Measurements from ENCODE around the gene GRIN3B.
"Not testable (repeated sequence)": the region's sequence is repeated elsewhere in the genome, so short reads cannot be mapped to it uniquely, and the experiment has no call there.

The GRIN3B gene

DNA sequence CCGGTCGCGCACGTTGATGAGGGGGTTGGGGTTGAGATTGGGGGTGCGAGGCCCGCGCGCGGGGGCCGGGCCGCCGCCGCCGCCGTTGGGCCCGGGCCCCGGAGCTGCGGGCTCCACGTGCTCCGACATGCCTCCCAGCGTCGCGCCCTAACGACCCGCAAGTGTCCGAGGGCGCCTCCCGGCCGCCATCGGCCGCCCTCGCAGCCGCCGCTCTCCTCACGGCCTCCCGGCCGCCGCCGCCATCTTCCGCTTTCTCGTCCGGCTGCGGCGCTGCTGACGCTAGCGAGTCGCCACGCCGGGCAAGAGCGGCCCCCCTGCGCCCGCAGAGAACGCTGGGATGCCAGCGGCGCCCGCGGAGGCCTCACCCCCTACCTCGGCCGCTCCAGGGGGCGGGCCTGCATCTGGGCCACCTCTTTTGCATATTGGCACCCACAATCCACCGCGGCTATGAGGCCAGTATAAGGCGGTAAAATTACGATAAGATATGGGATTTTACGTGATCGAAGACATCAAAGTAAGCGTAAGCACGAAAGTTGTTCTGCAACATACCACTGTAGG is 20.7 kb downstream of the GRIN3B start, which contains the start of gene TMEM259:
Gene TMEM259, minus strand, starts transcription at position 256 of the 558 bp plus-strand sequence. Its CDS starts 127 bp downstream, at position 129.
- peak; percentile 98 for DNase-seq

DNA sequence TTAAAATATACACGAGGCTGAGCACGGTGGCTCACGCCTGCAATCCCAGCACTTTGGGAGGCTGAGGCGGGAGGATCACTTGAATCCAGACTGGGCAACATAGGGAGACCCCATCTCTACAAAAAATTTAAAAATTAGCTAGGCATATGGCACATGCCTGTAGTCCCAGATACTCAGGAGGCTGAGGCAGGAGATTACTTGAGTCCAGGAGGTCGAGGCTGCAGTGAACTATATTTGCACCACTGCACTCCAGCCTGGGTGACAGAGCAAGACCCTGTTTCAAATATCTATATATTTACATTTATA is 23.6 kb downstream of the GRIN3B start:
- DNase-seq: not testable (repeated sequence)

DNA sequence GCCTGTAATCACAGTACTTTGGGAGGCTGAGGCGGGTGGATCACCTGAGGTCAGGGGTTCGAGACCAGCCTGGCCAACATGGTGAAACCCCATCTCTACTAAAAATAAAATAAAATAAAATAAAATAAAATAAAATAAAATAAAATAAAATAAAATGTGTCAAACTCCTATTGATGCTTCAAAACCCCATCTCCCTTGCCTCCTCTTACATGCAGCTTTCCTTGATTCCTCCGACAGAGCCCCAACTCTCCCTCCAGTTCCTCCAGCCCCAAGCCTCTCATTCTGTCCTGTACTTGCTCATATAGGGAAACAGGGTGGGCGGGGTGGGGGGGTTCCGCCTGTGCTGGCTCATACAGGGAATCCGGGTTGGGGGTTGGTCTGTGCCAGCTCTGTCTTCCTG is 24.9 kb downstream of the GRIN3B start:
- not testable (repeated sequence) for DNase-seq

DNA sequence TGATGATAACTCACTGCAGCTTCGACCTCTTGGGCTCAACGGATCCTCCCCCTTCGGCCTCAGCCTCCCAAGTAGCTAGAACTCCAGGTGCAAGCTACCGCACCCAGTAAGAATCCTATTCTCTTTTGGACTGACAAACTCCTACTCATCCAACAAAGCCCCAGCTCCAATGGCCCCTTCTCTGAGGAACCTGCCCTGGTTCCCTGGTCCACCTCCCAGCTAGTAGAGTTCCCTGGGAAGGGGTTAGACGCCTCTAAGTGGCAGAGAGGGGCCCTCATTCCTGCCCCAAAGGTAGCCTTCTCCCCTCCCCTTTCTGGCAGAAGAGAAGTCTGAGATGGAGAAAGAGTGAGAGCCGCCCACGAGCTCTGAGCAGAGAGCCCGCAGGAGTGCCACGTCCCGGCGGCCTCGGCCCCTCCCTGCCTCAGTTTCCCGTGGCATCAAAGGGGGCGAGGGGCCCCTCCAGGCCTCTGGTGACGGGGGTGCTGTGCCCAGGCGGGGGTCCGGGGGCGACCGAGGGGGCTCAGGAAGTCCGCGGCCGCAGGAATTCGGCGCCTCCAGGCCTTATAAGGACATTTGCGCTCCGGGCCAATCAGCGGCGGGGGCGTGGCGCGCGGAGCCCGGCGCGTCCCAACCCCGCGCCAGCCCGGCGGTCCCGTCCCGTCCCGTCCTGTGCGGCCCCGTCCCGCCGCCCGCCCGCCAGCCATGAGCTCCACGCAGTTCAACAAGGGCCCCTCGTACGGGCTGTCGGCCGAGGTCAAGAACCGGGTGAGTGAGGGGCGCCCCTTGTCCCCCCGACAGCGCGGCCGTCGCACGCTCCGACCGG is 26.0 kb downstream of the GRIN3B start, which contains the start of gene CNN2:
Gene CNN2, plus strand, starts transcription at position 649 of the 823 bp plus-strand sequence. Its CDS starts 54 bp downstream, at position 703.
- peak; percentile 67 for DNase-seq

DNA sequence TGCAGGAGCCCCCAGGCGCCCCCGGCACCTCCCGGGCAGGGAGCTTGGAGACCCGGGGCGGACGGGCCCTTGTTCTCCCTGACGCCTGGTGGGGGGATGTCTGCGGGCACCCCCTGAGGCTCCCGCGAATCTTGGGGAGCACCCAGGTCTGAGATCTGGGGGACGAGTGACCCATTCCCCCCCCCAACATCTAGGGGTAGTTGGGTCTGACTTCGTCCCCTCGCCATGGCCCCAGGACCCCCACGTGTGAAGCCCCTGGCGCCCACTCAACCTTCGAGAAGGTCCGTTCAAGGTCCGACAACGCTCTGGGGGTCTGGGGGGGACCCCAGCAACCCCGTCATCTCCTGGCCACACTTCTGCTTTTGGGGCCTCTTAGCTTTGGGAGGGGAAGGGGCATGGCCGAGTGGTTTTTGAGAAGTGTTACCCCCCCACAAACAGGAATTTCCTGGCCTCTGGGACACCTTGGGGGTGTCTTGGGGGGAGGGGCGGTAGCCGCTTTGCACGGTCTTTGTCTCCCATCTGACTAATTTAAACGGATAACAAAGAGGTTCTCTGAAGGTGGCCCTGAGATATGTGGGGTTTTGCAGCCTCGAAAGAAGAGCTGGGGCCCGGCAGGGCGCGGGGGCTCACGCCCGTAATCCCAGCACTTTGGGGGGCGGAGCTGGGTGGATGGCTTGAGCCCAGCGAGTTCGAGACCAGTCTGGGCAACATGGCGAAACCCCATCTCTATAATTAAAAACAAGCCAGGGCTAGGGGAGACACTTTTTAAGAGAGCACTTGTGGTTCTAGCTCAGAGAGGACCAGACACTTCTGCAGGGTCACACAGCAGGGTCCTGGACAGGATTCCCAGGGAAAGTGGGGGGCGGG is 26.8 kb downstream of the GRIN3B start:
- DNase-seq: peak; percentile 43

DNA sequence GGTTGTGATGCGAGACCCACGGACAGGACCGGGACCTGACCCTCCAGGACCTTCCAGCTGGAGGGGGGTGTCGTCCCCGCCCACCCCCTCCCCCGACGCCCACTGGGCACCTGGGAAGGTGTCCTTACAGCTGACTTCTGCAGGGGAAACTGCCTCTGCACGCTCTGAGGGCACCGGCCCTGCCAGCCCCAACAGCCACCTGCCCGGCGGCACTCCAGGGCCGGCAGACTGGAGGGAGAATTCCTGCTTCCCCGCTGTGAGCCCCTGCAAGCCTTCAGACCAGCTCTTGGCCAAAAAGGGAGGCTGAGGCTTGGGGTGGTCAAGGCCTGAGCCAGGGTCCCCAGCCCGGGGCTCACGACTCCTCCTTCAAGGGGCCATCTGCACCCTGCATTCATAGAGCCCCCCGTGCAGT is 27.4 kb downstream of the GRIN3B start:
- DNase-seq: no peak

DNA sequence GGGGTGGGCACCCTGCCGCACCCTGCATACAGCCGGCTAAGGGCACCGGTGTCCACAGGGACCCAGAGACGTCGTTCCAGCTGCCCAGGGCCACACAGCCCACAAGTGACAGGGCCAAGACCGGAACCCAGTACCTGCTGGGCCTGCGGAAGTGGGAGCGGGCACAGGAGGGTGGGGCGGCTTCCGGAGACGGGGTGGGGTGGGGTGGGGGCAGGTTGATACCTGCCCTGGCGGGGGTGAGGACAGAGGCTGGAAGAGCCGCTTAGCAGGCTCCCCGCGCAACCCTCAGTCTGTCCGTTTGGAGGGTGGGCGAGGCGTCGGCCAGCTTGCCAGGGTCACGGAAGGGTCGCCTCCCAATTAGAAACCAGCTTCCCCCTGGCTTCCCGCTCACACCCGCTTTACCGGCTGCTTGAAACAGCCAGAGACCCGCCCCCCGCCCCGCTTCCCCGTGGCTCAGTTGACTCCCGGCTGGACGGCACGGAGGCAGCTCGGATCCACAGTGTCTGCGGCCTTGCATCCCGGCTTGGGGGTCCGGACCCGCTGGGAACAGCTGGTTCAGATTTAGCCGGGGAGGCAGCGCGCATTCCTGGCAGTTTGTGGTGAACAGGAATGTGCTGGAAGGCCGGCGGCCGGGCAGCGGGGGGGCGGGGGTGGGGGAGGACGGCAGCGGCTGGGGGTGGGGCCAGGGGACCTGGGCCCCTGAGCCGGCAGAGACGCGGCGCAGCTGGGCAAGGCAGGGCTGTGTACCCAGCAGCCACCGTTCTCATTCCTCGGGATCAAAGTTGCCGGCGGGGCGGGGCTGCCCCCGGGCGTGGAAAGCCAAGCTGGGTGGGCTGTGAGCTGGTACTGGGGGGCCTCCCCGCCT is 28.1 kb downstream of the GRIN3B start:
- peak; percentile 74 for DNase-seq

DNA sequence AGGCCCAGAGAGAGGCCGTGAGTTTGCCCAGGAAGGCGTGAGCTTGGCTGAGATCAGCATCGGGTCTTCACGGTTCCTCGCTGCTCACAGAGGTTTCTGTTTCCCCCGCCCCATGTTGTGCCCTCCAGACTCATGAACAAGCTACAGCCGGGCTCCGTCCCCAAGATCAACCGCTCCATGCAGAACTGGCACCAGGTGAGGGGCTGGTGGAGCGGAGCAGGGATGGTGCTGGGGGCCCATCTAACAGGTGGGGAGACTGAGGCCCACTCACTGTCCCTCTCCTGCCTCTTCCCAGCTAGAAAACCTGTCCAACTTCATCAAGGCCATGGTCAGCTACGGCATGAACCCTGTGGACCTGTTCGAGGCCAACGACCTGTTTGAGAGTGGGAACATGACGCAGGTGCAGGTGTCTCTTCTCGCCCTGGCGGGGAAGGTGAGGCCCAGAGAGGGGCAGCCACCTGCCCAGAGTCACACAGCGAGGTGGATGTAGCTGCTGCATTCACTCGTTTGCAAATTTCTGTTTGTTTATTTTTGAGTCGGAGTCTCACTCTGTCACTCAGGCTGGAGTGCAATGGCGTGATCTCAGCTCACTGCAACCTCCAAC is 32.1 kb downstream of the GRIN3B start:
- no peak for DNase-seq

DNA sequence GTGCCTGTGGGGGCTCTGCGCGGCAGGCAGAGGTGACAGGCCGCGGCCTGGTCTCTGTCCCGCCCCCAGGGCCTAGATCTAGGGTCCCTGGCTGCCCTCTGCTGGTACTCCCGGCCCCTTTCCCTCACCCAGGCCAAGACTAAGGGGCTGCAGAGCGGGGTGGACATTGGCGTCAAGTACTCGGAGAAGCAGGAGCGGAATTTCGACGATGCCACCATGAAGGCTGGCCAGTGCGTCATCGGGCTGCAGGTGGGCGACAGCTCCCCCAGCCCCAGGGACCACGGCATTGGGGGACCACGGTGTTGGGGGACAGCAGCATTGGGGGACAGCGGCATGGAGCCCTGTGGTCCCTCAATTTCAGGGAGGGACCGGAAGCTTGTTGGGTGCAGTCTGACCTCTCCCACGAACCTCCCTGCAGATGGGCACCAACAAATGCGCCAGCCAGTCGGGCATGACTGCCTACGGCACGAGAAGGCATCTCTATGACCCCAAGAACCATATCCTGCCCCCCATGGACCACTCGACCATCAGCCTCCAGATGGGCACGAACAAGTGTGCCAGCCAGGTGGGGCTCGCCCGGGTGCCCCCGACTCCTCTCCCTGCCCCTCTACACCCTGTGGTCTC is 35.9 kb downstream of the GRIN3B start:
- DNase-seq: peak; percentile 39

DNA sequence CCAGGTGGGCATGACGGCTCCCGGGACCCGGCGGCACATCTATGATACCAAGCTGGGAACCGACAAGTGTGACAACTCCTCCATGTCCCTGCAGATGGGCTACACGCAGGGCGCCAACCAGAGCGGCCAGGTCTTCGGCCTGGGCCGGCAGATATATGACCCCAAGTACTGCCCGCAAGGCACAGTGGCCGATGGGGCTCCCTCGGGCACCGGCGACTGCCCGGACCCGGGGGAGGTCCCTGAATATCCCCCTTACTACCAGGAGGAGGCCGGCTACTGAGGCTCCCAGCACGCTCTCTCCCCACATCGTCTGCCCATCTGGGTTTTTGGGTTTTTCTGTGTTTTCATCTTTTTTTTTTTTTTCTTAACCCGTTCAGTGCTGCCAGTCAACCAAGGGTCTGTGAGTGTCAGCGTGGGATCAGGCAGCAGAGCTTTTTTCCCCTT is 37.4 kb downstream of the GRIN3B start:
- peak; percentile 30 for DNase-seq

DNA sequence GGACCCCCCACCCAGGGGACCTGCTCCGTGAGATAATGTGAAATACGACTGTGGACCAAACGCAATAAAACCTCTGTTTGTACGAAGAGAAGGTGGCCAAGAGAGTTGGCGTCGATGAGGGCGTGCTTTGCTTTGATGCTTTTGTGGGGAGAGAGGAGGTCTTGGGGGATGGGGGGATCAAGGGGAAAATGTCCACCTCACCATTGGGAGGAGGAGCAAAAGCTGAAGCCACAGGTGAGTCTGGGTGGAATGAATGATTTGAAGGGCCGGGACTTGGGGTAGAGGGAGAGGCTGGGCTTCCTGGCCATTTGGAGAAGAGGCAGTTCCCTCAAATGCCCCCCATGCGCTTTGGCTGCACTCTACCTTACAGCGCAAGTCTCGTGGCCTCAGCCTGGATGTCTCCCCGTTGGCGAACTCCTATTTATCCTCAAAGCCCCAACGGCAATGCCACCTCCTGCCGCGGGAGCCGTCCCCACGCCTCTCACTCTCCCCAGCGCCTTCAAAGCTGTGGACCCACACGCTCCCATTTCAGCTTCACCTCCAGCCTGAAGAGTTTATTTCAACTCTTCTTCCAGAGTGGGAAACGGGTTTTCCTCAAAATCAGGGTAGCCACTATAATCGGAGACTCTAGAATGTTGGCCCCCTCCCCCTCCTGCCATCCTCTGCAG is 38.9 kb downstream of the GRIN3B start:
- no peak for DNase-seq

DNA sequence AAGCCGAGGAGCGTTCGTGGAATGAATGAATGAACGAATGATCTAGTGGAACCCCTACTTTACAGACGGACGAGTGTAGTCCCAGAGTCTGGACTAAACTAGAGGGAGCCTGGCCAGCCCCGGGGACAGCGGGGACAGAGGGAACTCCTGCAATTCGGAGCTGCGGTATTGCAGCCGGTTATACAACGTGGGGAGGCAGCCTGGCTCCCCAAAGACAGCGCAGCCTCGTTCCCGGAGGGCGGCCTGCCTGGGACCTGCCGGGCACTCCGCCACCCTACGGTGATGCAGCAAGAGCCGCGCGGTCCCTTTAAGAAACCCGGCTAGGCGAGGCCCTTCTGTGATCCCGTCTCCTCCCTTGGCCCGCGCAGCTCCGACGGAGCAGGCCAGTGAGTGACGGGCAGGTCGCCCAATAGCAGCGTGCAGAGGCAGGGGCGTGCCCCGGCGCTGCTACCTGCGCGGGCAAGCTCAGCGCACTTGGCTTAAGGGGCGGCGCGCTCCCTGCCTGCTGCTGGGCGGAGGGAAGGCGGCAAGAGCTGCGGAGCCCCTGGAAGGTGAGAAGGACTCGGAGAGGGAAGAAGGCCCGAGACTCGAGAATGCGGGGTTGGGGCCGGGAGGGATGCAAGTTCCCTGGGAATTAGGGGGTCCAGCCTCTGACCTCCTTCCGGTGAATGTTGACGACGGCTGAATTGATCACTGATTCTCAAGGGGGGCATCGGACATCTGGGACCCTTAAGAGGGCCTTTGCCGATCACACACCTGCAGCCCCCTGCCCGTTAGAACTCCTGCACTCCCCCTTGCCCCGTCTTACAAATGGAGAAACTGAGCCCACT is 39.6 kb downstream of the GRIN3B start, which contains the start of gene ABCA7:
Gene ABCA7, plus strand, starts transcription at position 462 of the 830 bp plus-strand sequence. CDS start 1,255 bp downstream, outside the sequence.
- DNase-seq: peak; percentile 99

DNA sequence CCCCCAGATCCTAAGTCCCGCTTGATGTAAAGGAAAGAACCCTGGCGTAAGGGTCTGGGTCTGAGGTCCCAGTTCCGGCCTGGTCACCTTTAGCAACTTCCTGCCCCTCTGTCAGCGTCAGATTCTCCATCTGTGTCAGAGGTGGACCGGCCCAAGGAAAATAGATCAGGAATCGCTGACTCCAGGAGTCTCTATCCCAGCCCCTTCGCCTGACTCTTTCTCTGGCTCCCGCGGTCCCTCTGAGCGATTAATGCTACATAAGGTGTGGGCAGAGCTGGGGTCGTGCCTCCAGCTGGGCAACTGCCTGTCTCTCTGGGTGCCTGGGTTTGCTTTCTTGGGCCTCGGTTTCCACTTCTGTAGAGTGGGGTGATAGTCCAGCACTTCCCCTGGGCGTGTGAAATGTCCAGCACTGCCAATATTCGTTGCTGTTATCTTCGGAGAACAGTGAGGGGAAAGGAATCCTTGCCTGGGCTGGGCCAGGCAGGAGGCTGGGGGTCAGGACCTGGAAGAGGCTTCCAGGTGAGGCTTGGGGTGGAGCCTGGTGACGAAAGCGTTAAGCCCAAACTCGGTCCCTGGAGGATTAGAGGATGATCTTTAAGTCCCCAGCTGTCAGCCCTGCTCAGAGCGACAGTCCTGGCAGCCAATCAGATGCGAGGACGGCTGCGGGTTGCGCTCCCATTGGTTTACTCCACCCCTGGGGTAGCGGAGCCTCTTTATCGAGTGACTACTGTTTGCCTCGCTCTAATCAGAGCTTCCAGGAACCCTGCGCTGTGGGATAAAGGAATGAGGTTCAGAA is 40.5 kb downstream of the GRIN3B start:
- peak; percentile 94 for DNase-seq

DNA sequence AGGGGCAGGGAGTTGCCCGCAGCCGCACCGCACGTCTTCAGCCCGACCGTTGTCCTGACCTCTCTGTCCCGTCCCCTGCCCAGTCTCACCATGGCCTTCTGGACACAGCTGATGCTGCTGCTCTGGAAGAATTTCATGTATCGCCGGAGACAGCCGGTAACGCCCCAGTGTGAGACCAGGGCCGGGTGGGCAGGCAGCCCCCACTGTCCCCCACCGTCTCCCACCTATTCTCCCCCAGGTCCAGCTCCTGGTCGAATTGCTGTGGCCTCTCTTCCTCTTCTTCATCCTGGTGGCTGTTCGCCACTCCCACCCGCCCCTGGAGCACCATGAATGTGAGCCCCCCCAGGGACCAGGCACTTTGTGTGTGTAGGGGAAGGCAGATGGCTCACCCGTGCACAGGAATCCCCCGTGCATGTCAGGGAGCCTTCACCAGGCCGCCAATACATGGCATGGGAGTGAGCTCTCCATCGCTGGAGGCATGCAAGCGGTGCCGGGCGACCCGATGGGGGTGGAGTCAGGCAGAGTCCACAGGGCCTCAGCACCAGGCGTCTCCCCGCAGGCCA is 41.1 kb downstream of the GRIN3B start:
- DNase-seq: no peak

DNA sequence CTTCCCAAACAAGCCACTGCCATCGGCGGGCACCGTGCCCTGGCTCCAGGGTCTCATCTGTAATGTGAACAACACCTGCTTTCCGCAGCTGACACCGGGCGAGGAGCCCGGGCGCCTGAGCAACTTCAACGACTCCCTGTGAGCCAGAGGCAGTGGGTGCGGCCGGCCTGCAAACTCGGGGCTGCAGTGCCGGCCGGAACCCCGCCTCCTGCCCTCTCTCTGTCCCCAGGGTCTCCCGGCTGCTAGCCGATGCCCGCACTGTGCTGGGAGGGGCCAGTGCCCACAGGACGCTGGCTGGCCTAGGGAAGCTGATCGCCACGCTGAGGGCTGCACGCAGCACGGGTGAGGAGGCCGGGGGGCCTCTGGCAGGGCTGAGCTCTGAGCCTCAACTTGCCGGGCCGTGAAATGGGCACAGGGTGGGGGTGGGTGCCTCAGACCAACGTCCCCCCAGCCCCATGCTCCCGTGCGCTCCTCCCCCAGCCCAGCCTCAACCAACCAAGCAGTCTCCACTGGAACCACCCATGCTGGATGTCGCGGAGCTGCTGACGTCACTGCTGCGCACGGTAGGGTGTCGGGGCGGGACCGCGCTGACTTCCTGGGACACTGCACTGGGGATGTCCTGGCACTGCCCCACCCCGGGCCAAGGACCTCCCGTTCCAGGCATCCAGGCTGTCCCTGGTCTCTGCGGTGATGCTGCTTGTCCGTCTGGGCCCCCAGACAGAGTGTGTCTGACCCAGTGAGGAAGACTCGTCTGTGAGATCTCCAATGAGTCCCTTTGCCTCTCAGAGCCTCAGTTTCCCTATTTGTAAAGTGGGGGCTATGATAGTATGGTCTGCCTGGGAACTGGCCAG is 41.8 kb downstream of the GRIN3B start:
- DNase-seq: no peak

DNA sequence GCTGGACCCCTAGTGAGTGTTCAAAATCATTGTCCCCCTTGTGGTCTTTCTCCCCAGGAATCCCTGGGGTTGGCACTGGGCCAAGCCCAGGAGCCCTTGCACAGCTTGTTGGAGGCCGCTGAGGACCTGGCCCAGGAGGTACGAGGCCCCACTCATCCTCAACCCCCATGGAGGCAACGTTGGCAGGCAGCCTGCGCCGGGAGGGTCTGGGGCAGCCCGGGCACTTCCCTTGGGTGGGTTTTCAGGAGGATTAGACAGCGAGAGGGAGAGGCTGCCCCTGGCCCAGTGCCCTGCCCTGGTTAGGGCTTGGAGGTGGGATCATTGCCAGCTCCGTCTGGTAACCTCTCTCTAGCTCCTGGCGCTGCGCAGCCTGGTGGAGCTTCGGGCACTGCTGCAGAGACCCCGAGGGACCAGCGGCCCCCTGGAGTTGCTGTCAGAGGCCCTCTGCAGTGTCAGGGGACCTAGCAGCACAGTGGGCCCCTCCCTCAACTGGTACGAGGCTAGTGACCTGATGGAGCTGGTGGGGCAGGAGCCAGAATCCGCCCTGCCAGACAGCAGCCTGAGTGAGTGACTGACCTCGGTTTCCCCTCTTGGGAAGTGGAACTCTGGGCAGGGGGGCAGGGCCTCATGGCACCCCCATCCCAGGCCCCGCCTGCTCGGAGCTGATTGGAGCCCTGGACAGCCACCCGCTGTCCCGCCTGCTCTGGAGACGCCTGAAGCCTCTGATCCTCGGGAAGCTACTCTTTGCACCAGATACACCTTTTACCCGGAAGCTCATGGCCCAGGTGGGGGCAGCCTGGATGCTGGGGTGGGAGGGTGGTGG is 42.7 kb downstream of the GRIN3B start:
- DNase-seq: no peak

DNA sequence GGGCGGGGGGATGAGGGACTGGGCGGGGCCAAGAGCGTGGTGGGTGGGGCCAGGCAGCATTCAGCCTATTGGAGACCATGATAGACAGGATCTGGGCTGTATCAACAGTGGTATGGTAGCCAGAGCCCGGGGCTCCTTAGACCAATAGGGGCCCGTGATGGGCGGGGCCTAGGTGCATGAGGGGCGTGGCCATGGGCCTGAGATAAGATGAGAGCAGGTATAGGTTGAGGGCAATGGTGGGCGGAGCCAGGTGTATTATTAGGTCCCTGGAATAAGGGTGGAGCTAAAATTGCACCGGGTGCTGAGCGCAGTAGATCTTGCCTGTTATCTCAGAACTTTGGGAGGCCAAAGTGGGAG is 45.0 kb downstream of the GRIN3B start:
- DNase-seq: peak; percentile 83
